ENCODE data around the gene TRAF3IP3.

TRAF3IP3 gene

DNA sequence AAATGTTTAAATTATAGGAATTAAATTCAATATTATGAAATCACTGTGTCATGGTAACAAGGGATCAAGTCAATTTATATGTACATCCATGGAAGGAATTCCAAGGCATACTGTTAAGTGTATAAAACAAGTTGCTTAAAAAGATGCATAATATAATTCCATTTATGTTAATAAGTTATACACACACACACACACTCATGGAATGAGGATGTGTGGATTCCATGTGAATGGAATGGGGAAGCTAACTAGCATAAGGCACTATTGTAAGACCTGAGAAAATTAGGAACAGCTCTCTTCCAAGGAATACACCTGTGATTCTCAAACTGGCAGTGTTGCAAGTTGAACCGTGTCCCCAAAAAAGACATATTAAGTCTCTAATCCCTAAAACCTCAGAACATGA, 17.6 kb upstream of the TRAF3IP3 start:
- DNase-seq, result no peak

GRCh38 chr1:209741193-209741592, 14.7 kb upstream of the TRAF3IP3 start:
- no peak for DNase-seq

DNA sequence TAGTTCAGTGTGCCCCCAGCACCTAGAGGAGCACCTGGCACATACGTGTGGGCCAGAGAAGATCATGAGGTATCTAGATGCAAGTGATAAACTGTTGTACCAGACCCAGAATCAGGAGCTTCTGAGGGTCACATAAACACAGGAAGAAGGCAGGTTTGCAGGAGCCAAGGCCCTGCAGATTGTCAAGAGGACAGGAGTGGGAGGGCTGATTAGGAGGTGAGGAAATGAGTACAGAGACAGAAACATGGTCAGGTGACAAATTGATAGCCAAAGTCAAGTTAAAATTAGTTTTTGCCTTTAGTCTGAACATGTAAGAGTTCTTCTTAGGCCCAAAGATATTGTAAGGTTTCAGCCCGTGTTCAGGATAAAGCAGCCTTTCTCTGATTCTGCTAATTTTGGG, 14.0 kb upstream of the TRAF3IP3 start:
- no peak for DNase-seq

GRCh38 chr1:209742409-209743144, 13.3 kb upstream of the TRAF3IP3 start:
- no peak for DNase-seq

GRCh38 chr1:209743145-209743482, 12.7 kb upstream of the TRAF3IP3 start:
- peak; percentile 33 for DNase-seq

- DNase-seq, result no peak
Observed at GRCh38 chr1:209746451-209747165, 9.2 kb upstream of the TRAF3IP3 start.

- DNase-seq, result peak; percentile 87
Observed at GRCh38 chr1:209747580-209748262, 8.1 kb upstream of the TRAF3IP3 start.

DNA sequence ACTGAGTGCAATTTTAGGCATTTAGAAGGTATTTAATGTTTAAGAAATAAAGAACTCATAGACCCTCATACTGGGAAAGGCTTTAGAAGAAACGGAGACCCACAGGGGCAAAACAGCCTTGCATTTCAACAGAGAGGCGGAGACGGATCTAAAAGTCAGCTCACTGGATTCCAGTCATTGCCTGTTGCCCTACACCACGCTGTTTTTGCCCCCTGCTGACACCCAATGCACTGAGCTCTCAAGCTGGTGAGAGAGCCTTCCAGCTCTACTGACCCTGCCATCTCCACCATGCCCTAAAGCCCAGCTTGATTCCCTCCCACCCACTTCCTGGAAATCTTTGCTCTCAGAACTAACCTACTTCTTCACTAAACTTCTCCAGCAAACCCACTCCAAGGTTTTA, 7.2 kb upstream of the TRAF3IP3 start:
- DNase-seq, result no peak

DNA sequence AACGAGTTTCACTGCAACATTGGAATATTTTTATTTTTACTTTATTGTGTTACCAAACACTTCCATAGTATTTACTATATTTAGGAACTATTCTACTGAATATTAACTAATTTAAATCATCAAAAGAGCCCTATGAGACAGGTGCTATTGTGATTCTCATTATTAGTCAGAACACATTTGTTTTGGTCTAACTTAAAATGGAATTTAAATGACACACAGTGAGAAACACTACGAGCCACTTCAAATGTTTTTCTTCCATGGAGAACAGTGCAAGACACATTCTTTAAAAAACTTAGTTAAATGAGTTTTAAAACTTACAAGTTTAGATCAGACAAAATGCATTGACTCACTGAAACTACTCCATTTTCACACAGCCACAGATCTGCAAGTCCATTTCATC, 6.6 kb upstream of the TRAF3IP3 start:
- no peak for DNase-seq

DNA sequence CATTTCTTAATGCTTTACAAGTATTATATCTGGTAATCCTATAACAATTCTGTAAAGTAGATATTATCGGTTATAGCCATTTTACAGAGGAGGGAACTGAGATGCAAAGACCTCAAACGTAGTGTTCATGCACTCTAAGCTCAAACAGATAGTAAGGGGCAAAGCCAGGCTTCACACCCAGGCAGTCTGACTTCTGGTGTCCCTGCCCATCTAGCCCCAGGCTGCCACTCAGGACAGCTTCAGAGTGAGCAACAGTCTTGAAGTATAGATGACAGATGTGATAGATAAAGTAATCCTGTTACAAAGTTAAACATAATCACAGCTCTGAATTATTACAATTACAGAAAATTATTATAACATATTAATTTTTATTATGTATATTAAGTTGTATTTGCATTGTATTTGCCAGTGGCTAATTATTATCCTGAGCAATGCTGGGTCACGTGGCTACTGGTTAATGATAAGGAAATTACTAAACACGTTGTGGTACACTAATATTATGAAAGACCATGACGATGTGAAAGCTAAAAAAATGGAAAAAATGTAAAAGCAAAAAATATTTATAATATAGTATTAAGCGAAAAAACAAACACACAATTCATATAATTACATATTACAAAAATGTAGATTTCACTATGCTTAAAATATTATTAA, 6.1 kb upstream of the TRAF3IP3 start:
- DNase-seq, result no peak

GRCh38 chr1:209751627-209752231, 4.1 kb upstream of the TRAF3IP3 start:
- no peak for DNase-seq

GRCh38 chr1:209752890-209753289, 3.0 kb upstream of the TRAF3IP3 start:
- no peak for DNase-seq

DNA sequence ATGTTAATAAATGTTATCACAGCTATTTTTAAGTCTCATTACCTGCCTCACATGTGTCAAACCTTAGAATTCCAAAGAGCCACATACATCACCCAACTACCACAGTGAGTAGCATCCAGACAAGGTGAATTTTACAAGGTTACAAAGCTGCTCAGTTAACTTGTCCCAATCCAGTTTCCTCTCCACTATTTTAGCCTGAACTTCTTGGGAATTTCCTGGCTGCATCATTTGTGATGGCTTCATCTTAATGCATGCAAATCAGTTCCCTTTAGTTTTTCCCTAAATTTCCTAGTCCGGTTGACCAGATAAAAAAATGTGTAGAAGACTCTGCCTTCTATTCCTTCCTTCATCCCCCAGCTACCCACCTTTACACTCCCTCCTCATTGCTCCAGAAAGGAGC, 597 bp upstream of the TRAF3IP3 start:
- no peak for DNase-seq

DNA sequence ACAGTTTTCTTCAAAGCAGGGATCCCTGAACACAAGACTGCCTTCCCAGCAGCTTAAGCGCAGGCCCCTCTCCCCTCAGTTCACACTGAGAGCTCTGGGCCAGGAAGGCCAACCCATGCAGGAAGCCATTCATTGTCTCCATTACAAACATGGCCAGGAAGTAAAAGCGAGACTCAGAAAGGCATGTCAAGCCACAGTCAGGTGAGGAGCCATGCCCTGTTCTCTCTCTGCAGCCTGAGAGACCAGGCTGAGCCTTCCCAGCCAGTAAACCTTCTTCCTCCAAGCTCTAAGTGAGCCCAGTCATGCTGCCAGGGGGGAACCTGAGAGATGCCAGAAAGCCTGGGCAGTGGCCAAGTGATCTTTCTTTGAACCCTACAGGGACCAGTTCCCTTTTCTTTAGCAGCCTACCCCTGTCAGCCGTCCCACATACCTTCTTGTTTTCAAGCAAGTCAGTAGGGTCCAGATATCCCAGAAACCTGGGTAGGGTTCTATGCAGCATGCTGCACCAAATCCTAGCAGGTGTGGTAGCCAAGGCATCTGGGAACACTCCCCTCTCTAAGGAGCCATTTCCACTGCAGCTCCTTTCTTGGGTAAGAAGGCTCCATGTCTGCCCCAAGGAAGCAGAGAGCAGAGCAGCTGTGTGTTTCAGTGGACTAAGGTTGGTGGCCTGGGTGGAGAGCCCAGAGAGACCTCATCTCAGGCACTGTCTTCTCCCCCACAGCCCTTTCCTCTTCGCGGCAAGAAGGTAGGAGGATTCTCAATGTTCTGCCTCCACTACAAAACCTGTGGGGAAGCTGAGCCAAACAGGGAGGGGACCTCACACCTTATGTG, 977 bp downstream of the TRAF3IP3 start:
- peak; percentile 40 for DNase-seq

- DNase-seq, result no peak
Observed at GRCh38 chr1:209758400-209758799, 2.5 kb downstream of the TRAF3IP3 start.

DNA sequence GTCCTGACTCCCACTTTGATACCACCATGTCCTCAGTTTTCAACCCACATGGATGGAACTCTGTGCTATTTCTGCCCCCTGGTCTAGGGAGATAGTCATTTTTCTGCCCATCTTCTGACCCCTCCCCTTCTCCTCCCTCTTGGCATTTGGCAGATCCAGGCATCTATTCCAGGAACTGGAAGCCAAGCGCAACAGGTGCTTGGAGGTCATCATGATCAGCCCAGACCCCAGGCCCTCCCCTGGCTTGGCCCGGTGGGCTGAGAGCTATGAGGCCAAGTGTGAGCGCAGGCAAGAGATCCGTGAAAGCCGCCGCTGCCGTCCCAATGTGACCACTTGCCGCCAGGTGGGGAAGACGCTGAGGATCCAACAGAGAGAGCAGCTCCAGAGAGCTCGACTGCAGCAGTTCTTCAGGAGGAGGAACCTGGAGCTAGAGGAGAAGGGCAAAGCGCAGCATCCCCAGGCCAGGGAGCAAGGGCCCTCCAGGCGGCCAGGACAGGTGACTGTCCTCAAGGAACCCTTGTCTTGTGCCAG, 4.0 kb downstream of the TRAF3IP3 start:
- no peak for DNase-seq

DNA sequence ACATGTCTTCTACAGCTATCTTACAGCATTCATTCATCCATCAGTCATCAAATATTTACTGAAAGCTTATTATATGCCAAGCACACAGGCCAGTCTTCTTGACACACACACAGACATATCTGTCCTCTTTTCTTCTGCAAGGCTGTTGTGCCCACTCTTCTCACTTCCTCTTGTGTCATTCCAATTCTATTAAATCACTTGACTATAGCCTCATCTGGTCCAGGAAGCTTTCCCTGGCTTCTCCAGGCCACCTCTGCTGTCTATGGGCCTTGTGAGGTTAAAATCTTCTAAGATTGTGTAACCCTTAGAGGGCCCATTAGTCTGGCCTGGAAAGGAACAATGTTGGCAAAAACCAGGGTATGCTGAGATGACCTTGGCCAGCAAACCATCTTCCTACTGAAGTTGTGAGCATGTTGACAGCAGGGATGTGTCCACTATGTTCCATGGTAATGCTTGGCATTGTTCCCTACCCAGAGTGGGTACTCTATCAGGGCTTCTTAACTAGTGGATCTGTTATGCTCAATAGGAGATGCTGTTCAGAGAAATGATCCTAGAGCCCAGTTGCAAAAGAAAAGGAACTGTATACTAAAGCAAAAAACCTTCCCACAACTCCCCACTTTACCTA, 5.3 kb downstream of the TRAF3IP3 start:
- DNase-seq, result no peak

- no peak for DNase-seq
Observed at GRCh38 chr1:209766051-209766450, 10.2 kb downstream of the TRAF3IP3 start.

DNA sequence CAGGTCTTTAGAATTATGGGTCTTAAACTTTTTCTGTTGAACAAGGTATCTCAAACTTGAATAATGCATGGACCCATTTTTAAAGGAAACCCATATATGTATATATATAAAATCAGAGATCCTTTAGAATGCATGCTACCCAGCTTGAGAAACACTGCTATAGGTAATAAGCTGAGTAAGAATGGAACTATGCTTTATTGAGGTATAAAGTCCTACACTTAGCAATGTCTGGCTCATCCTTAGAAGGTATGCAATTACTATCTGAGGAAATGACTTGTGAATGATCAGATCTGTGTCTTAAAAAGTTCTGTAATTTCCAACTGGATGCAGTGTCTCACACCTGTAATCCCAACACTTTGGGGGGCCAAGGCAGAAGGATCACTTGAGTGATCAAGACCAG, 11.2 kb downstream of the TRAF3IP3 start:
- no peak for DNase-seq

- no peak for DNase-seq
Observed at GRCh38 chr1:209767706-209768105, 11.9 kb downstream of the TRAF3IP3 start.

DNA sequence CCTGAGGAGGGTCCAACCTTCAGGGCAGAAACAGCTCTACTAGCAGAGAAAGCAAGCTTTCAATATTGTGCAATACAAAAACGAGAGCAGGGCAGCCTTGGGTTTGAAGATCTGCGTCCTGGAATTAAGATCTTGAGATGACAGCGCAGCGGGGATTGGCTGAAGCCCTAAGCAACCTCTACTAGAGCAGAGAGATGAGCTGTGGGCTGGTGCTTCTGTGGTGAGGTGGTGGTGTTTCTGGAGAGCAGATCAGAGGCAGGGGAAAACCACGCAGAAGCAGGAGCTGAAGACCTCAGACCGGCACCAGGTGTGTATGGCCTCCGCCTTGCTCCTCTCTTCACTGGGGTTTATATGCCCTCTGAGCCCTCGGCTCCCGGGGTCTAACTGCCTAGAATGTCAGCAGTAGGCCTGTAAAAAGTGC, 12.5 kb downstream of the TRAF3IP3 start:
- DNase-seq, result no peak

All from femur (tissue), 1 donor.